ENCODE measurements around the gene RAB8A. TPM values are rescaled to one million over a fixed set of nuclear protein-coding genes. Genes with fewer than 3 reads are reported as not detected.
A peak's percentile ranks its signal among the peaks of the same experiment; 100 is the strongest.

RAB8A gene
- total and polyA plus RNA-seq, 9 of the 15 experiments (the other 6 are each of a cell fraction or from before 2014, with no cell fraction given): 11.2 to 102 (median 53.2) TPM

DNA sequence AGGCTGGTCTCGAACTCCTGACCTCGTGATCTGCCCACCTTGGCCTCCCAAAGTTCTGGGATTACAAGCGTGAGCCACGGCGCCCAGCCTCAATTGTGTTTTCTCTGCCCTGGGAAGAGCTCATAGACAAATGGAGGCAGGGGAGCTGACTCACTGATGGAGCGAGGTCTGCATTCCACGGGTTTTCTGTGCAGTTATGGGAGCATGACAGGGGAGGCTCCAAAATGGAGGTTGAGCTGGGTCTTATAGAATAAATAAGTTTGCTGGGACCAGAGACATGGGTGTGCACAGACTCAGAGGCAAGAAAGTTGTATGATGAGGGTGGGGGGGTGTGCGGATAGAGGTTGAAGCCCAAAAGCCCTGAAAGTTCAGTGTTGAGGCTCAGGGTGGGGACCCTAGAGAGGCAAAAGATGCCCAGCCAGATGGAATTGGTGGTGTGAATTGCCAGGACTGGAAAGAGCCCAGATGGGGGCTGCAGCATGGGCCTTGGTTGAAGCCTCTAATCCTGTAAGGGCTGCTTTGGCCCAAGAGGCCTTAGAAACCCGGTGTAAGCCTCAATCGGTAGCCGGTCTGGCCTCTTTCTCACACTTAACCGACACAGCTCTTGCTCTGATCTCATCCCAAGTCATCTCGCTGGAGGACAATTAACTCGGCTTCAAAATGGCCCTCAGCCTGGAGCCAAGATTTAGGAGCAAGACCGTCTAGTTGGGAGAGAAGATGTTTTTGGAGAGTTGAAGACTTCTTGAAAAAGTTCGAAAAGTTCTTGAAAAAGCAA is 33.5 kb upstream of the RAB8A start (continued):
- TF ChIP-seq, protein P1, sequence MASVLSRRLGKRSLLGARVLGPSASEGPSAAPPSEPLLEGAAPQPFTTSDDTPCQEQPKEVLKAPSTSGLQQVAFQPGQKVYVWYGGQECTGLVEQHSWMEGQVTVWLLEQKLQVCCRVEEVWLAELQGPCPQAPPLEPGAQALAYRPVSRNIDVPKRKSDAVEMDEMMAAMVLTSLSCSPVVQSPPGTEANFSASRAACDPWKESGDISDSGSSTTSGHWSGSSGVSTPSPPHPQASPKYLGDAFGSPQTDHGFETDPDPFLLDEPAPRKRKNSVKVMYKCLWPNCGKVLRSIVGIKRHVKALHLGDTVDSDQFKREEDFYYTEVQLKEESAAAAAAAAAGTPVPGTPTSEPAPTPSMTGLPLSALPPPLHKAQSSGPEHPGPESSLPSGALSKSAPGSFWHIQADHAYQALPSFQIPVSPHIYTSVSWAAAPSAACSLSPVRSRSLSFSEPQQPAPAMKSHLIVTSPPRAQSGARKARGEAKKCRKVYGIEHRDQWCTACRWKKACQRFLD (CRISPR knock-in tag; IDR thresholded peaks at IDR 0.05): no peak; the same call in 1 of the 2 replicates
- TF ChIP-seq NR1H2 (CRISPR knock-in tag; IDR thresholded peaks at IDR 0.05): no peak
- TF ChIP-seq ZFP30 (CRISPR knock-in tag; IDR thresholded peaks at IDR 0.05; ENCODE audit: borderline replicate concordance): no peak
- no peak for TF ChIP-seq PCBP1 (IDR thresholded peaks at IDR 0.05; ENCODE audit: low read depth, low read length, poor library complexity, severe bottlenecking)
- TF ChIP-seq, protein P2, sequence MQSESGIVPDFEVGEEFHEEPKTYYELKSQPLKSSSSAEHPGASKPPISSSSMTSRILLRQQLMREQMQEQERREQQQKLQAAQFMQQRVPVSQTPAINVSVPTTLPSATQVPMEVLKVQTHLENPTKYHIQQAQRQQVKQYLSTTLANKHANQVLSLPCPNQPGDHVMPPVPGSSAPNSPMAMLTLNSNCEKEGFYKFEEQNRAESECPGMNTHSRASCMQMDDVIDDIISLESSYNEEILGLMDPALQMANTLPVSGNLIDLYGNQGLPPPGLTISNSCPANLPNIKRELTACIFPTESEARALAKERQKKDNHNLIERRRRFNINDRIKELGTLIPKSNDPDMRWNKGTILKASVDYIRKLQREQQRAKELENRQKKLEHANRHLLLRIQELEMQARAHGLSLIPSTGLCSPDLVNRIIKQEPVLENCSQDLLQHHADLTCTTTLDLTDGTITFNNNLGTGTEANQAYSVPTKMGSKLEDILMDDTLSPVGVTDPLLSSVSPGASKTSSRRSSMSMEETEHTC (IDR thresholded peaks at IDR 0.05): no peak
- no peak for TF ChIP-seq SMARCA5 (IDR thresholded peaks at IDR 0.05)
- TF ChIP-seq NFIC (IDR thresholded peaks at IDR 0.05): no peak
- TF ChIP-seq HBP1 (CRISPR knock-in tag; IDR thresholded peaks at IDR 0.05): peak; percentile 45; the same call in 1 of the 2 replicates
- TF ChIP-seq PPARD (CRISPR knock-in tag; IDR thresholded peaks at IDR 0.05): no peak
- no peak for TF ChIP-seq RBBP5 (IDR thresholded peaks at IDR 0.05; ENCODE audit: borderline replicate concordance, insufficient read depth, low read length, poor library complexity, severe bottlenecking)
- TF ChIP-seq, protein P3, sequence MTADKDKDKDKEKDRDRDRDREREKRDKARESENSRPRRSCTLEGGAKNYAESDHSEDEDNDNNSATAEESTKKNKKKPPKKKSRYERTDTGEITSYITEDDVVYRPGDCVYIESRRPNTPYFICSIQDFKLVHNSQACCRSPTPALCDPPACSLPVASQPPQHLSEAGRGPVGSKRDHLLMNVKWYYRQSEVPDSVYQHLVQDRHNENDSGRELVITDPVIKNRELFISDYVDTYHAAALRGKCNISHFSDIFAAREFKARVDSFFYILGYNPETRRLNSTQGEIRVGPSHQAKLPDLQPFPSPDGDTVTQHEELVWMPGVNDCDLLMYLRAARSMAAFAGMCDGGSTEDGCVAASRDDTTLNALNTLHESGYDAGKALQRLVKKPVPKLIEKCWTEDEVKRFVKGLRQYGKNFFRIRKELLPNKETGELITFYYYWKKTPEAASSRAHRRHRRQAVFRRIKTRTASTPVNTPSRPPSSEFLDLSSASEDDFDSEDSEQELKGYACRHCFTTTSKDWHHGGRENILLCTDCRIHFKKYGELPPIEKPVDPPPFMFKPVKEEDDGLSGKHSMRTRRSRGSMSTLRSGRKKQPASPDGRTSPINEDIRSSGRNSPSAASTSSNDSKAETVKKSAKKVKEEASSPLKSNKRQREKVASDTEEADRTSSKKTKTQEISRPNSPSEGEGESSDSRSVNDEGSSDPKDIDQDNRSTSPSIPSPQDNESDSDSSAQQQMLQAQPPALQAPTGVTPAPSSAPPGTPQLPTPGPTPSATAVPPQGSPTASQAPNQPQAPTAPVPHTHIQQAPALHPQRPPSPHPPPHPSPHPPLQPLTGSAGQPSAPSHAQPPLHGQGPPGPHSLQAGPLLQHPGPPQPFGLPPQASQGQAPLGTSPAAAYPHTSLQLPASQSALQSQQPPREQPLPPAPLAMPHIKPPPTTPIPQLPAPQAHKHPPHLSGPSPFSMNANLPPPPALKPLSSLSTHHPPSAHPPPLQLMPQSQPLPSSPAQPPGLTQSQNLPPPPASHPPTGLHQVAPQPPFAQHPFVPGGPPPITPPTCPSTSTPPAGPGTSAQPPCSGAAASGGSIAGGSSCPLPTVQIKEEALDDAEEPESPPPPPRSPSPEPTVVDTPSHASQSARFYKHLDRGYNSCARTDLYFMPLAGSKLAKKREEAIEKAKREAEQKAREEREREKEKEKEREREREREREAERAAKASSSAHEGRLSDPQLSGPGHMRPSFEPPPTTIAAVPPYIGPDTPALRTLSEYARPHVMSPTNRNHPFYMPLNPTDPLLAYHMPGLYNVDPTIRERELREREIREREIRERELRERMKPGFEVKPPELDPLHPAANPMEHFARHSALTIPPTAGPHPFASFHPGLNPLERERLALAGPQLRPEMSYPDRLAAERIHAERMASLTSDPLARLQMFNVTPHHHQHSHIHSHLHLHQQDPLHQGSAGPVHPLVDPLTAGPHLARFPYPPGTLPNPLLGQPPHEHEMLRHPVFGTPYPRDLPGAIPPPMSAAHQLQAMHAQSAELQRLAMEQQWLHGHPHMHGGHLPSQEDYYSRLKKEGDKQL (CRISPR knock-in tag; IDR thresholded peaks at IDR 0.05; ENCODE audit: borderline replicate concordance): no peak
- TF ChIP-seq CBX3 (IDR thresholded peaks at IDR 0.05; ENCODE audit: borderline replicate concordance in 1 of 2, low read length in 2 of 2): no peak
- TF ChIP-seq ZNF398 (CRISPR knock-in tag; IDR thresholded peaks at IDR 0.05): no peak
- no peak for TF ChIP-seq RFX7 (CRISPR knock-in tag; IDR thresholded peaks at IDR 0.05)
